Calu3 (cell line): ENCODE data around the gene MRPS35. TPM values are rescaled to one million over a fixed set of nuclear protein-coding genes. Genes with fewer than 3 reads are reported as not detected.

ENCODE experiments used
- BruUV-seq: library from RNA; stranded (reverse); fragments of 400-500 nt; replicated peaks from 2 replicates; lab custom pipeline; 2021; lab: Mats Ljungman, UMichigan
- CTCF ChIA-PET: fragments of 300-600 bp; sonication (Branson Sonifier 250); formaldehyde crosslinking; loops from one replicate; lab custom pipeline; 2022; ENCODE audit warnings: antibody characterized with exemption; lab: Charles Lee
- DNase-seq: peaks from one replicate; pipeline ENCODE4 v3.0.0; 2022
- H3K27ac Mint-ChIP-seq: one replicate; pipeline ENCODE4 v1.8.0; 2022; ENCODE audit warnings: mixed read lengths; ENCODE audit not compliant: unreplicated experiment
- H3K27me3 Mint-ChIP-seq: one replicate; pipeline ENCODE4 v1.8.0; 2022; ENCODE audit warnings: mixed read lengths; ENCODE audit not compliant: unreplicated experiment
- H3K36me3 Mint-ChIP-seq: one replicate; pipeline ENCODE4 v1.8.0; 2022; ENCODE audit warnings: mild to moderate bottlenecking, moderate library complexity, mixed read lengths; ENCODE audit not compliant: insufficient read depth, unreplicated experiment
- H3K4me1 Mint-ChIP-seq: one replicate; pipeline ENCODE4 v1.8.0; 2022; ENCODE audit warnings: mild to moderate bottlenecking, low read depth, mixed read lengths; ENCODE audit not compliant: unreplicated experiment
- H3K4me3 Mint-ChIP-seq: one replicate; pipeline ENCODE4 v1.8.0; 2022; ENCODE audit warnings: mild to moderate bottlenecking, low read depth, moderate library complexity, mixed read lengths; ENCODE audit not compliant: unreplicated experiment
- H3K9me3 Mint-ChIP-seq: one replicate; pipeline ENCODE4 v1.8.0; 2022; ENCODE audit warnings: low read depth, mixed read lengths; ENCODE audit not compliant: unreplicated experiment
- intact Hi-C: fragments of 100-400 bp; cut with micrococcal nuclease; formaldehyde crosslinking; loops from one replicate; pipeline ENCODE4 v1.10.0; 2022; ENCODE audit not compliant: unreplicated experiment
- total RNA-seq: library from RNA; stranded (reverse); gene quantifications from 2 replicates; pipeline ENCODE4 v1.2.3, GENCODE V29; 2022
- TF ChIP-seq, protein P1 (sequence below): fragments of 200-600 bp; IDR thresholded peaks from one replicate; pipeline ENCODE4 v1.8.0; 2022; ENCODE audit warnings: antibody characterized with exemption; ENCODE audit not compliant: unreplicated experiment

The MRPS35 gene
- total RNA-seq, 1 experiment from 2014 or later, result 70.5 TPM

DNA sequence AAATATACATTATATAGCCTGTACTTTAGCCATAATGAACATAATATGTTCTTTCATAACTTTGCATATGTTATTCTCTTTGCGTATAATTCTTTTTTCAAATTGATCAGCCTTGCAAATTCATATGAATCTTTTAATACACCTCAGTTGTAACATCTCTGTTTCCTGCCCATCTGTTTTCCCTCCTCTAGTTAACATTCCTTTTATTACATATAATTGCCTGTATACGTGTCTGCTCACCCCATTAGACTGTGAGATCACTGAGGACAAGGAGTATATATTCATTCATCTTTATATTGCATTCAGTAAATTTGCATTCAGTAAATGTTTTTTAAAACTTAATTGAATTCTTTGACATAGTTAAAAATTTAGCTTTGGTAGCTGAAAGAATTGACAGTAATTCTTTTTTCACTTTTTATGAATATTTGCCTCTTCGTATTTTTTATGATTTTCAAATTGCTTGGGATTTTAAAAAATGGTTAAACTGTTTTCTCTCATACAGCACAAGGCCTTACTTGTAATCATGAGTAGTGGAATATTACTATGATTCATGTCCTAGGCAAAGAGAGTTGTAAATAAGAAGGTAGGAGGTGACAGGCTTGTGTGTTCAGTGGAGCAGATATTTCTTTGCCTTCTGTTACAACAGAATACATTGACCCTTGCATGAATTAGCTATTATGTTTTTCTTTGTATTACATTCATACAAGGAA is 36.6 kb downstream of the MRPS35 start:
- no peak for DNase-seq
- Mint-ChIP-seq H3K27me3 (no peaks in the 10 kb centered on the region), H3K27ac (peak overlapping the region; percentile 39), H3K9me3 (no peaks in the 10 kb centered on the region), H3K4me3 (no peak overlapping the region), H3K36me3 (peaks cover 15% of the 10 kb centered on the region), H3K4me1 (peaks cover 40% of the 10 kb centered on the region)
- intact Hi-C loops, result loop anchor here (5.0 kb wide), 2 partner anchors 75 to 1210 kb away; no protein-coding TSS in a partner anchor
- BruUV-seq, result no TSS peak
- CTCF ChIA-PET, result interaction anchor here (0.7 kb wide), 1 partner anchor 679 kb away, joined by 3 read pairs; no protein-coding TSS in a partner anchor
- TF ChIP-seq, protein P1, sequence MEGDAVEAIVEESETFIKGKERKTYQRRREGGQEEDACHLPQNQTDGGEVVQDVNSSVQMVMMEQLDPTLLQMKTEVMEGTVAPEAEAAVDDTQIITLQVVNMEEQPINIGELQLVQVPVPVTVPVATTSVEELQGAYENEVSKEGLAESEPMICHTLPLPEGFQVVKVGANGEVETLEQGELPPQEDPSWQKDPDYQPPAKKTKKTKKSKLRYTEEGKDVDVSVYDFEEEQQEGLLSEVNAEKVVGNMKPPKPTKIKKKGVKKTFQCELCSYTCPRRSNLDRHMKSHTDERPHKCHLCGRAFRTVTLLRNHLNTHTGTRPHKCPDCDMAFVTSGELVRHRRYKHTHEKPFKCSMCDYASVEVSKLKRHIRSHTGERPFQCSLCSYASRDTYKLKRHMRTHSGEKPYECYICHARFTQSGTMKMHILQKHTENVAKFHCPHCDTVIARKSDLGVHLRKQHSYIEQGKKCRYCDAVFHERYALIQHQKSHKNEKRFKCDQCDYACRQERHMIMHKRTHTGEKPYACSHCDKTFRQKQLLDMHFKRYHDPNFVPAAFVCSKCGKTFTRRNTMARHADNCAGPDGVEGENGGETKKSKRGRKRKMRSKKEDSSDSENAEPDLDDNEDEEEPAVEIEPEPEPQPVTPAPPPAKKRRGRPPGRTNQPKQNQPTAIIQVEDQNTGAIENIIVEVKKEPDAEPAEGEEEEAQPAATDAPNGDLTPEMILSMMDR, result no peak

DNA sequence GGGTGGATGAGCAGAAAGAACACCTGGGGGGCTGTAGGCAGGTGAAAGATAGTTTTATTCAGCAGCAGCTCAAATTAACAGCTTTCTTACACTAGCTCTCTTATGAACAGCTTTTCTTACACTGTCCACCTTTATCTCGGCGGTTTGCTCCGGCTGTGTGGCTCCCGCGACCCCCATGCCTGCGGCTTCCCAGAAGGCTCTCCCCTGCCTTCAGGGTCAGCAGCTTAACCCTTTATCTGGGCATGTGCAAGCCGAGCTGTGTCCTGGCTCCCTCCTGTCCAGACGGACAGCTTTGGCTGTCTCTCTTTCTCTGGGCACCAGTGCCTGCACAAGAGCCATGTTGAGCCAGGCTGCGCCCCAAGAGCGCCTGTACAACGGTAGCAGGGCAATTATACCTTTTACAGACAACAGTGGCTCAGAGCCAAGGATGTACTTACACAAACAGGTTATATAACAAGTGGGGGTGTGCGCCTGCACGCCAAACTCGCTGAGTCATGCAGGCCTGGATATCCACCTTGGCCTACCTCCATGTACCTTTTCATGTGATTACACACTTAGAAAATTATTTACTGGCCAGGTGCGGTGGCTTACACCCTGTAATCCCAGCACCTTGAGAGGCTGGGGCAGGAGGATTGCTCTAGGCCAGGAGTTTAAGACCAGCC is 40.9 kb downstream of the MRPS35 start:
- TF ChIP-seq, protein P1, result no peak
- H3K9me3 Mint-ChIP-seq, result no peaks in the 10 kb centered on the region
- H3K27me3 Mint-ChIP-seq, result no peaks in the 10 kb centered on the region
- CTCF ChIA-PET, result interaction anchor here (0.6 to 0.8 kb wide), 3 partner anchors 70 to 189 kb away, joined by 3 to 4 read pairs (median 3); no protein-coding TSS in a partner anchor
- BruUV-seq, result no TSS peak
- DNase-seq, result peak; percentile 79
- H3K27ac Mint-ChIP-seq, result peak overlapping the region; percentile 70
- H3K4me3 Mint-ChIP-seq, result peak overlapping the region; percentile 24
- intact Hi-C loops, result no loop called here
- peaks cover 16% of the 10 kb centered on the region for H3K36me3 Mint-ChIP-seq
- H3K4me1 Mint-ChIP-seq, result peaks cover 39% of the 10 kb centered on the region

DNA sequence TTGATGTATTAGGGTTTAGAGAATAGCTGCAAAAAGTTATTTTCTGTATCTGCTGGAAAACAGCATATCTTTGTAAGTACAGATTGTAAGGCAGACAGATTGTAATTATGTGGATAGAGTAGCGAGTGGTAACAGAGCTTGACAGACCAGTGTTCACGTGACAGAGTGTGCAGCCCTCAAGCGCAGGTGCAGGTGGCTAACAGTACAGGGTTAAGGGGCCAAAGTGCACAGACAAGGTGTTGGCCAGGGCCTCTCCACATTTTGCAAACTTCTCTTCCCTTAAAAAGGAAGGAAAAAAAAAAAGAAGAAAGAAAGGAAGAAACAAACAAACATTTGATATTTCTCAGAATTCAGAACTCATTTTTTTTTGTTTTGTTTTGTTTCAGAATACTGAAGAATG is 44.2 kb downstream of the MRPS35 start:
- no TSS peak for BruUV-seq
- Mint-ChIP-seq H3K4me3 (no peak overlapping the region), H3K4me1 (peaks cover 14% of the 10 kb centered on the region), H3K9me3 (no peaks in the 10 kb centered on the region), H3K27ac (no peak overlapping the region), H3K27me3 (no peaks in the 10 kb centered on the region), H3K36me3 (peaks cover 16% of the 10 kb centered on the region)
- CTCF ChIA-PET, result no interaction called here
- intact Hi-C loops, result no loop called here
- DNase-seq, result no peak
- TF ChIP-seq, protein P1, result no peak

DNA sequence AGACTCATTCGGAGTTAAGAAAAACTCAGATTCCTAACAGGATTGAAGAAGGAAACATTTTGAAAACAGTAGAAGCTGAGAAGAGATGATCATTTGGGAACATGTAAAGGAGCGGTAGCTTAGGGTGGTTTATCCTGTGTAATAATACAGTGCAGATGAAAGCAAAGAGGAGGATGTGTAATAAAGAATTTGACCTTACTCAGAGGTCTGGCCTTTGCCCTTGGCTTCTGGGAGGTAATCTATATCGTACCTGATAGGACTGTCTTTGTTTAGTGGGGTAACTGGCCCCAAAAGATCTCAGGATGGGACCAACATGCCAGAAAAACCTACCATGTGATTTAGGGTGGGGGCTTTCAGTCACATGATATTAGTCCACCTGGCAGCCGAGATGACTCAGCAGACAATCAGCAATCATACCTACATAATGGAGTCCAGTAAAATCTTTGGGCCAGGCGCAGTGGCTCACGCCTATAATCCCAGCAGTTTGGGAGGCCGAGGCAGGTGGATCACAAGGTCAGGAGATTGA is 46.1 kb downstream of the MRPS35 start:
- TF ChIP-seq, protein P1, result no peak
- H3K9me3 Mint-ChIP-seq, result no peaks in the 10 kb centered on the region
- H3K27me3 Mint-ChIP-seq, result no peaks in the 10 kb centered on the region
- H3K36me3 Mint-ChIP-seq, result peaks cover 6% of the 10 kb centered on the region
- CTCF ChIA-PET, result interaction anchor here (0.8 kb wide), 1 partner anchor 11 kb away, joined by 3 read pairs; no protein-coding TSS in a partner anchor
- H3K27ac Mint-ChIP-seq, result no peak overlapping the region
- no peak overlapping the region for H3K4me3 Mint-ChIP-seq
- intact Hi-C loops, result no loop called here
- peaks cover 7% of the 10 kb centered on the region for H3K4me1 Mint-ChIP-seq
- DNase-seq, result no peak
- BruUV-seq, result no TSS peak
